RPMI8226 (cell line): ENCODE data around the gene SNAPC5.
"Not testable (repeated sequence)": the region's sequence is repeated elsewhere in the genome, so short reads cannot be mapped to it uniquely, and the experiment has no call there.

Source experiments
- DNase-seq: peaks from one replicate; pipeline ENCODE4 v3.0.0-alpha.2; 2015

SNAPC5 gene, protein sequence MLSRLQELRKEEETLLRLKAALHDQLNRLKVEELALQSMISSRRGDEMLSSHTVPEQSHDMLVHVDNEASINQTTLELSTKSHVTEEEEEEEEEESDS

GRCh38 chr15:66497502-66498455 is at the start of gene SNAPC5:
TSS of gene SNAPC5 (minus strand) at chr15:66497762. CDS start at chr15:66497731, 31 bp downstream.
- DNase-seq, result peak; percentile 100

DNA sequence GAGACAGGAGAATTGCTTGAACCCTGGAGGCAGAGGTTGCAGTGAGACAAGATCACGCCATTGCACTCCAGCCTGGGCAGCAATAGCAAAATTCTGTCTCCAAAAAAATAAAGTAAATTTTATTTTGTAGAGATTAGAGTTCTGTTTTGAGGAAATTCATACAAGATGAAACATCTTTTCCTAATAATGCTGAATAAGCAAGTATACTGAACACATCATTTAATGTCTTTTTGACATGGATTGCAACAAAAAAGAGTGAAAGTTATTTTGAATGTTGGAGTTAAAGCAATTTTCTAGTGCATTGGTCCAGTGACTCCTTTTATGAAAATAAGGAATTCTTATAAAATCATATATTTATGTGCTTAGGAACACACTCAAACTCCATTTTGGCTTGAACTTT is 47.7 kb upstream of the SNAPC5 start:
- DNase-seq, result no peak

GRCh38 chr15:66542896-66543295 is 45.3 kb upstream of the SNAPC5 start:
- DNase-seq, result no peak

- DNase-seq, result no peak
Measured at GRCh38 chr15:66535056-66535455, 37.5 kb upstream of the SNAPC5 start.

DNA sequence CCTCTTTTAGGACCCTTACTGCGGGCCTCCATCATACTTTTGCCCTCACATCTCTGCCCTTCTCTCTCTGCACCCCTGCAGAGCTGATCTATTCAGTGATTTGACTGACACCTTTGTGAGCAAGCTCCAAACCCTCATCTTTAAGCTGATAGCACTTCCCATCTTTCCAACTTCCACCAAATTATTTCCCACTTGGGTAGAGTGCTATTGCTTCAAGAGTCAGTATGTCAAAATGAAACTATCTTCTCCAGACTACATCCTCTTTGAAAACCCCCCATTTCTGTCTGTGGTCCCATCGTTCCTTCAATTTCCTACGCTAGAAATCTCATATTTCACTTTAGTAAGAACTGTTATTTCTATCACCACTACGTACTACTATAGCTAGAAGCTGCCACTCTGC is 27.3 kb upstream of the SNAPC5 start:
- DNase-seq, result no peak

DNA sequence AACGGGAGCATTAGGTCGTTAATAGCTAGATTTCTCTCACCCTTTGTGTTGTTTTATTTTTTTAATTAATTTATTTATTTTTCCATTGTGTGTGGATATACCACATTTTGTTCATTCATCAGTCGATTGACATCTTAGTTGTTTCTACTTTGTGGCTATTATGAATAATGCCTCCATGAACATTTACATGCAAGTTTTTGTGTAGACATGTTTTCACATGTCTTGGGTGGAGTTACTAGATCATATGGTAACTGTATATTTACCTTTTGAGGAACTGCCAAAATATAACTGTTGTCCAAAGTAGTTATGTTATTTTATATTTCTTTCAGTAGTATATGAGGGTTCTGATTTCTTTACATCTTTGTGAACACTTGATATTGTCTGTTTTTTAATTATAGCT is 26.4 kb upstream of the SNAPC5 start:
- DNase-seq, result no peak

DNA sequence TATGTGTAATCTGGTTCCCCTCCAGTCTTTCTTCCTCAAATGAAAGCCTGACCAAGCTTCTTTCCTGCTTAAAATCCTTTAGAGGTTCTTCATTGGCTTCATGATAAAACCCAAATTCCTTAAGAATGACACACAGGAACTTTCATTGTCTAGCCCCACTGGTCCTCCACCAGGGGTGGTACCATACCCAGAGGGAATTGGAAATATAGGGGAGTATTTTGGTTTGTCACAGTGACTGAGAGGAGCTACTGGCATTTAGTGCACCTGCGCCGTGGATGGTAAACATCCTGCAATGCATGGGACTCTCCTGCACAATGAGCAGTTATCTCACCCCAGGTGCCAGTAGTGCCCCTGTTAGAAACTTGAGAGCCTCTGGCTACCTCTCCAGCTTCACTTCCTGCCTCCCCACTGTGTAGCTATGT is 18.4 kb upstream of the SNAPC5 start:
- no peak for DNase-seq

DNA sequence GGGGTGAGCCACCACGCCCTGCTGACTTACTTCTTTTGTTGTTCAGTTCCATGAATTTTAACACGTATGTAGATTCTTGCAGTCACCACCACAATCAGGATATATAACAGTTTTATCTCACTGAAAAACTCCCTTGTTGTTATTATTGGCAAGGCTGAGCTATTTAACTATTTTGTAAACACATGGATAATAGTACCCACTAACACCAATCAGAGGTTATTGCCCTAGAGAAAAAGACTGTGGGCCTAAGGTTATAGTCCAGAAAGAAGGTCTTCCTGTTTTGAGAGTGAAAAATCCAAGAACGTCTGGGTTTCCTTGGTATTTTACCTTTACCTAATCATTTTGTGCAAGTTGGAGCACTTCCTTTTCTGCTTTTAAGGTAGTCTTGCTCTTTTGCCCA is 17.0 kb upstream of the SNAPC5 start:
- DNase-seq, result no peak

DNA sequence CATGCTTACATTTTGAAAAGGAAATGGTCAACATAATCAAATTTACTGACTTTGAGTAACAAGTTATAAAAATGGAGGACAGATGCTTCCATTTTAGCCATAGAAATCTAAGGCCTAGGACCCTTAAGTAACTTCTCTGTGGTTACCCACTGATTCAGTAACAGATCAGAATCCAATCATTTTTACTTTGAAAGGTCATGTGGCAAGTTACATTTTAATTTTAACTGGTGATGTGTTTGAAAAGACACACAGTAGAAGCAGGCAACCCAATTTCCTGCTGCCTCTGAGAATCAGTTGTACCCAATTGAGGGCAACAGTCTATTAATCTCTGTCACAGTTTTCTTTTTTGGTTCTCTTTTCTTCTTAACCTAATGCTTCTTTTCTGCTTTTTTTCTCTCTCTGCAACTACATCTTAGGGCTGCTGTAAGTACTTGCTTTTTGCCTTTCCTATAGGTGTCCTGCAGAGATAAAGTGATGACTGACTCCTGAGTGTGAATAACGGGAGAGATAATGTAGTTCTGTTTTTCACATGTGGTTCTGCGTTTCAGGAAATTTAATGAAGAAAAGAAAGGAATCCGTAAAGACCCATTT is 10.8 kb upstream of the SNAPC5 start:
- no peak for DNase-seq

GRCh38 chr15:66505818-66506217 is 8.3 kb upstream of the SNAPC5 start:
- DNase-seq, result no peak

- no peak for DNase-seq
Measured at GRCh38 chr15:66505430-66505811, 7.9 kb upstream of the SNAPC5 start.

GRCh38 chr15:66504563-66505429 is 7.2 kb upstream of the SNAPC5 start, which contains the start of the genes RPL4 and ZWILCH:
TSS of gene RPL4 (minus strand) at chr15:66504855. CDS start at chr15:66504790, 65 bp downstream.
TSS of gene ZWILCH (plus strand) at chr15:66505326. CDS start at chr15:66505339, 13 bp downstream.
- peak; percentile 89 for DNase-seq

DNA sequence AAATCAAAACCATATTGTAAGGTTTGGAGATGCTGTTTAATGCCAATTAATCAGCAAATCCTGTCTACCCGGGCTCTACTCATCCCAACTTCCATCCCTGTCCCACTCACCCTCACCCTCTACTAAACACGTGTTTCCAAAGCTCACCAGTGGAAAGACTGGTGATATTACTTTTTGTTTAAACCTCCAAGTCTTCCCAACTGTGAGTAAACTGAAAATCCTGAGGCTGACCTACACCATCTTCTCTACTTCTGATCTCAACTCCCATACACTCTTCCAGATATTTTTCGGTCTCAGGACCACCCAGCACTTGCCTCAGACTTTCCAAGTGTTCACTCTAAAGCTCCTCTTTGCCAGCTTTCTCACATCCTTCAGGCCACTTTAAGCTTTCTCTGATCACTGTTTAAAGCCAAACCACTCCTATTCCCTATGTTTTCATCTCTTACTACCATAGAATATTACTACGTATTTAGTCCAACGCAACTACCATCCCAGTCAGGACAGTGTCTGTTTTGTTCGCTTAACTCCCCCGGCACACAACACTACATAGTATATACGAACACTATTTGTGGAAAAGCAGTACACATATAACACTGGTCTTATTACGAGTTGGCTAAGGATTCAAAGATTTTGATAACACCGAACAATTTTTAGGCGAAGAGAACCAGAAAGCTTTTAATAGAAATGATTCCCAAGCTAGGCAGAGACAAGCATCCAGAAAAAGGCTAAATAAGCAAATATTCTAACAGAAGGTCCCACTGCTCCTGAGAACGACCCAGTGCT is 6.4 kb upstream of the SNAPC5 start:
- DNase-seq, result no peak

DNA sequence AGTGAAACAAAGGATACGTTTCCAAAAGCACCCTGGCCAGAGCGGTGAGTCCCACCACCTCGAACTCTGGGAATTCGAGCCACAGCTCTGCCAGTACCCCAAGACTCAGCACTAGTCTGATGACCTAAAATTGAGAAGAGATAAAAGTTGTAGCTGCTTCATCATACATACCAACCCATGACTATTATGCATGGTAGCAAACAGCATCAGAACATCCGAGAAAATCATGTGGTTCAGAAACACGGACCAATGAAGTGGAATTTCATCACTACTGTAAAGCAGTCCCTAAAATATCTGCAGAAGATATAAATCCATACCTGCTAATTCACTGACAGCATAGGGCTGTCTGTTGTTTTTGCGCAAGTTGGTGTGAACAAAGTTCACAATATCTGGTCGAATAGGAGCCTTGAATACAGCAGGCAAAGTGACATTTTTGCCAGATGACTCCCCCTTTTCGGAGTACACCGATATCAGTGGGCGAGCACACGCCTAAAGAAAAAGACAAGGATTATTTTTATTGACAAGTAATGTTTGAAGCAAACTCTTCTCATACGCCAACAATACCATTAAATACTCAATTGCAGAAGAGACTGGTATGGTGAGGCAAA is 5.6 kb upstream of the SNAPC5 start:
- DNase-seq, result not testable (repeated sequence)

DNA sequence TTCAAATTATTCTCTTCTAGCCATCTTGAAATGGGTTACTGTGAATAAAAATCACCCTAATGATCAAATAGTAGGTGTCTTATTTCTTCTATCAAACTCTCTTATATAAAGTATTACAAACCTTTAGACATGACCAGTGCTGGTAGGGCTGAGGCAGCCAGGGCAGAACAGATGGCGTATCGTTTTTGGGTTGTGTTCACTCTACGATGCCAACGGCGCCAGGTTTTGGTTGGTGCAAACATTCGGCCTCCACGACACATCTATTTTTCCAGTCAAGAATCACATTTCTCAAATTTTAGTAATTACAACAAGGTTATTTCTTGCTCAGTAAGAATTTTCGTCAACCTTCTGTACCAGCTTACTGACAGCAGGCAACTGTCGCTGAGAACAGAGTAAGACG is 4.9 kb upstream of the SNAPC5 start:
- no peak for DNase-seq

- DNase-seq, result not testable (repeated sequence)
Measured at GRCh38 chr15:66500346-66500745, 2.8 kb upstream of the SNAPC5 start.

DNA sequence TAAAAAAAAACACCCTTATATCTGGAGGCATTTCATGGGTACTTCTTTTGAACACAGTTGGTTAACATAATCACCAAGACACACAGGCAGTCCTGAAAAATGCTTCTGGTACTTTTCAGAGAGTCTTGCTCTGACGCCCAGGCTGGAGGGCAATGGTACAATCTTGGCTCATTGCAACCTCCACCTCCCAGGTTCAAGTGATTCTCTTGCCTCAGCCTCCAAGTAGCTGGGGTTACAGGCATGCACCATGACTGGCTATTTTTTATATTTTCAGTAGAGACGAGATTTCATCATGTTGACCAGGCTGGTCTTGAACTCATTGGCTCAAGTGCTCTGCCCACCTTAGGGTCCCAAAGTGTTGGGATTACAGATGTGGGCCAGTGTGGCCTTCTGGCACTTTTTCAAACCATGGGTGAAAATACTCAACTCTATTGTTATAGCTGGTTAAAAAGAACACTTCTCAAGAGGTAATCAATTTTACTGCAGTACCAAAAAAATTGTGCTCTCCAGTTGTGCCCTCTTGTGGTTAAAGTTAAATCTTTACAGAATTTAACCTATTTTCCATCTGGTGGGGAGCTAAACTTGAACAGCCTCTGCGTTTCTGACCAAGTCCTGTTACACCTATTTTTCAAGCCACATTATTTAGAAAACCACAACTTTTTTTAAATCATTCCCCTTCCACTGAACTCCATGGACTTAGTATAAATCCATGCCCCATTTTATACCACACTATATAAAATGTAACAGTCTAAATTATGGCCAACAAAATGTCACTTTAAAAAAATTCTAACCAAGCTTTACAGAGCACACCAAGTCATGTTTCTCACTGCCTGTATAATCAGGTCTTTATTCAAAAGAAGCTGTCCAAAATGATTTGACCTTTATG is 1.2 kb upstream of the SNAPC5 start:
- DNase-seq, result peak; percentile 46

DNA sequence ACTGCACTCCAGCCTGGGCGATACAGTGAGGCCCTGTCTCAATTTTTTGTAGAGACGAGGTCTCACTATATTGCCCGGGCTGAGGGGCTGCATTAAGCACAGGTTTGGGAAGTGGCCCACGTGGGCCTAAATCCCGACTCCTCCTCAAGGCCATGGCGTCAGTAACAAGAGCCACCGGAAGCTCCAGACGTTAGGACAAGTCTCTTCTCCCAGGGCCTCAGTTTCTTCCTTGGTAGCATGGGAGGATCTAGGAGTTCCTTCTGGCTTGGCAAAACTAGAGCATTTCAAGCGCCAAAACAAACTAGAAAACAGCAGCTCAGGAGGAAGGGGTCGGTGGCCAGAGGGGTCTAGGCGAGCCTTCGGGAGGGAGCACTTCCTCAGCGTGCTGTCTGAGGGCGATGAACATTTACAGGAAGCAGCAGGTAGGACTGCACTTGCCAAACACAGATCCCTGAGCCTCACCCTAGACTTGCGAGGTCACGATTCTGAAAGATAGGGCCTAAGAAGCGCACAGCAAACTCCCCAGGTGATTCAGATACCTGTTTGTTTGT is 536 bp downstream of the SNAPC5 start:
- DNase-seq, result peak; percentile 24

GRCh38 chr15:66494262-66494661 is 3.3 kb downstream of the SNAPC5 start:
- DNase-seq, result no peak

- DNase-seq, result no peak
Measured at GRCh38 chr15:66491846-66492245, 5.7 kb downstream of the SNAPC5 start.
